Sciatic nerve (tissue), 2 donors: ENCODE measurements around the gene FOXE1. TPM values are rescaled to one million over a fixed set of nuclear protein-coding genes. Genes with fewer than 3 reads are reported as not detected.
A peak's percentile ranks its signal among the peaks of the same experiment; 100 is the strongest.

Source experiments
- ATAC-seq: fragments of 200-7000 bp; cut with Tn5 transposase; one replicate; pipeline ENCODE4 v1.9.1; 2020; ENCODE audit warnings: mild to moderate bottlenecking, moderate library complexity
- DNase-seq: peaks from one replicate; pipeline ENCODE4 v3.0.0-alpha.2; 2020; ENCODE audit warnings: low spot score
- intact Hi-C: fragments of 100-400 bp; cut with DNase I; formaldehyde crosslinking; loops from one replicate; pipeline ENCODE4 v1.14.2; 2022
- total RNA-seq: library from RNA; stranded (reverse); fragmentation: NEBNext Ultra II Directional; extraction: Animal tissue kit (Norgen Biotek cat#: 25700); gene quantifications from one replicate; pipeline ENCODE4 v1.2.1, GENCODE V29; 2021
- donor health status: DM: no; HTN: no; CAD: no.
- donor health status: DM: no; HTN: no; CAD: no.

The FOXE1 gene
- total RNA-seq, 1 donor from 2014 or later, result not detected

DNA sequence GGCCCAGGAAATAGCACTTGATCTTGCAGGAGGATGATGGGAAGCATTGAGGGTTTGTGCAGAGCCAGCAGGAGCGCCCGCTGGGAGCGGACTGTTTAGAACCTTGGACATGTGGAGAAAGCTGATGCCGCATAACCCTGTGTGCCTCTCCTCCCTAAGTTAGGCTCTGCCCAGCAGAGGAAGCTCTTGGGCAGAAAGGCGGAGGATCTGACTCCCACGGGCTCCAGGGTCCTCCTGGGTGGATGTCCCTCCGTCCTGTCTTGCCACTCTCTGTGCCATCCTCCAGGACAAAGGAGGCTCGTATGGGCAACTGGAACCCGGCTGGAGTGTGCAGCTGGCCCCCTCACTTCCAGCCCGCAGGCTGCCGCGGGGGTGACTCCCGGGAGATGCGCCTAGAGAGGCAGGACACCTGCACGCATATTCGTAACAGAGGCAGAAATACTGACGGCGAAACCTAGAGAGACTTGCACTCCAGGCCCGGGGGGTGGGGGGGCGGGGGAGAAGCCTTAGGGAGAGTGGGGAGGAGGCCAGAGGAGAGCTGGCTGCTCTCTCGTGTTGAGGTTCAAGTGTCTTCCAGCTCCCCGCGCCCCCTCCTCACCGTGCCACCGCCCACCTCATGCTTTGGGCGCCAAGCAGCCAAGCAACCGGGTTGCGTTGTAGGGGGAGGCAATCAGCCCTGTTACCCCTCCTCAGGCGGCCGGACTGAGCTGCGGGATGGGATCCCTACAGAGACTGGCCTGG is 5.4 kb upstream of the FOXE1 start:
- no peak for DNase-seq
- ATAC-seq, result no peak
- intact Hi-C loops, result no loop called here

DNA sequence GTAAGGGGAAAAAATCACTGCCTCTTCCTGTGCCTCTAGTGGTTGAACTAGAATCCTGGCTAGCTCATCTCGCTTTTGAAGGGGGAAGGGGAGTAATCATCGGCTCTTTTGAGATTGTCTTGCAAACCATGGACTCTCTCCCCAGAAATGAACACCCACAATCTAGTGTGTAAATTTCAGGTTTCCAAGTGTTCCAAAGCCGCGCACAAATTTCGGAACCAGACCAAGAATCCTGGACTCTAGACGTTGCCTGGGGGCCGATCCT is 4.9 kb upstream of the FOXE1 start:
- intact Hi-C loops, result no loop called here
- ATAC-seq (no peak), DNase-seq (no peak)

DNA sequence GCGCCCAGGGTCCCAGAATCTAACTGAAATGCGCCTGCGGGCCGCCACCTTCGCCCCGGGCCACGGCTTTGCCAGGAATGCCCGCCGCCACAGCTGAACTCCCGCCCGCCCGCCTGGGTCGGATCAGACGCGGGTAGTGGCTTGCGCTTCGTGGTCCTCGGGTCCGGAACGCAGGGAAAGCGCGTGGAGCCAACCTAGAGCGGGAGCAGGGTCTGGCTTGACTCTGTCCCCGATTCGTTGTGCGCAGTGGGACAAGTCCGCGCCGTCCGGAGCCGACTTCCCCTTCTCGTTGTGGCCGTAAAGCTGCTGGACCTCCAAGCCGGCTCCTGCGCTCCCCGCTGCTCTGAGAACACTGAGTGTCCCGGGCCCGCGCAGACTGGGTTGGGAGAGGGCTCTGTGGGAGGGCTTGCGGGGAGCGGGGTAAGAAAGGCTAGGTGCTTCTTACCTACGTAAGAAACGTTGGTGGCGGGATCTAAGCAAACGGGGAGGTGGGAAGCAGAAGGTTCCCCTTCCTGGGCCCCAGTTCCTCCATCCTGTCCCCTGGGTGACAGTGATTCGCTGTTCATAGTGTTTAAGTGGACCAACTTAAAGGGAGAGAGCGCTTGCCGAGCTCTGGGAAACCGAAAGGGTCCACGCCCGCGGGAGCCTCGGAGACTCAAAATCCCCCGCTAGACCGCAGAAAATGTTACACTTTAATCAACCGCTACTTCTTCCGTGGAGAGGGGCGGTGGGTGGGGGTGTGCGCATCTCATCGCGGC is 4.4 kb upstream of the FOXE1 start:
- ATAC-seq (peak; percentile 15), DNase-seq (no peak)
- intact Hi-C loops, result no loop called here

DNA sequence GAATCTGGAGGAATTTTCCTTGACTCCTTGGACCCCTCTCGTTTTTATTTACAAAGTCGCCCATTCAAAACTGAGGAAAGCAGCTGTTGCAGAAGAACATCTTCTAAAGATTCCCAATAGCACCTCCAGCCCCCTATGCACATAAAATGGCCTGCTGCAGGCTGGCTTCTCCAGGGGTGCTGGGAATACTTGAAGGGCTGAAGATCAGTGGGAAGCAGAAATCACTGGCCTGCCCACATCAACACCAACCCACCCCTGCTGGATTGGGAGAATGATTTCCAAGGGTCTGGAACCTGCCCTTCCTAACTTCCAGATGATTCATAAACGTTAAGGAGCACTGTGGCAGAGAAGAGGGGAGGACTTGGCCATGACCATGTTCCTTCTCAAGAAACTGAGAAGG is 3.0 kb upstream of the FOXE1 start:
- no peak for DNase-seq
- intact Hi-C loops, result no loop called here
- no peak for ATAC-seq

DNA sequence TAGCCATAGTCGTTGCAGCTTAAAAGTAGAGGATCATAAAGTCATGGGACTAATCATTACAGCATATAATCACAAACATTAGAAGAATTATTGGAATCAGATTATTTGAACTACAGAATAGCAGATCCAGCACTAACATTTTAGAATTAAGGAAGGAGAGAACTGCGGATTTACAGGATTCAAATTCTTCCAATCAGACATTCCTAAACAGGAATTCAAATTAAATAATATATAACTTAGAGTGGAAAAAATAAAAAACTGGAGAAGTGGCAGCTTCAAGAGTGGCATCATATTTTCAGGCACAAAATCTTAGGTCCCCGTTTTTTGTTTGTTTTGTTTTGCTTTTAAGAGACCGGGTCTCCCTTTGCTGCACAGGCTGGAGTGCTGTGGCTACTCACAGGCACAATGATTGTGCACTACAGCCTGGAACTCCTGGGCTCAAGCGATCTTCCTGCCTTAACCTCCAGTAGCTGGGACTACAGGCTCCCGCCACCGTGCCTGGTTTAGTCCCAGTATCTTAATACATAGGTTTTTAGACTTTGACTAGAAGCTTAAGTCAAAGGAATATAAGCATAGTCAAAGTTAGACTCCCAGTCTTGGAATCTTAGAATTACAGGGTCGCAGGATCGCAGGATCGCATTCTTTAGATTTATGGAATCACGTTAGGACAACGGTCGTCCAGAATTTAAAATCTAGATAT is 2.1 kb upstream of the FOXE1 start:
- ATAC-seq (no peak), DNase-seq (no peak)
- intact Hi-C loops, result no loop called here

DNA sequence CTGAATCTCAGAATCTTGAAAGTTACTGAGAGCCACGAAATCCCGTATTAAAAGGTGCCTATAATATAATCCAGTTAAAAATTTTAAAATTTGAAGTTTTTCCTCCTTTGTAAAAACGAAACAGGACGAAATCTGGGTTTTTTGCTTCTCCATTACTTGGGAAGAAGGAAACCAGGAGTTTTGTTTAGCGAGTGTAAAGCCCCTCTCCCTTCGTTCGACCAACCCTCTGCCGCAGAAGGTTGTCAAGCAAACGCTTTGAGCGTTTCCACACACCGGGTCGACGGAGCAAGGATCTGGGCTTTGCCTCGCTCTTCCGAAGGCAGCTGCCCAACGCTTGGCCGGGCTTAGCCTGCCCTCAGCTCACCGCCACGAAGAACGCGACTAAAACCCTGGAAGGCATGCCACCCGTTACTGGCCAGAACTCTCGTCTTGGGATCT is 1.6 kb upstream of the FOXE1 start:
- intact Hi-C loops, result no loop called here
- DNase-seq (no peak), ATAC-seq (no peak)

DNA sequence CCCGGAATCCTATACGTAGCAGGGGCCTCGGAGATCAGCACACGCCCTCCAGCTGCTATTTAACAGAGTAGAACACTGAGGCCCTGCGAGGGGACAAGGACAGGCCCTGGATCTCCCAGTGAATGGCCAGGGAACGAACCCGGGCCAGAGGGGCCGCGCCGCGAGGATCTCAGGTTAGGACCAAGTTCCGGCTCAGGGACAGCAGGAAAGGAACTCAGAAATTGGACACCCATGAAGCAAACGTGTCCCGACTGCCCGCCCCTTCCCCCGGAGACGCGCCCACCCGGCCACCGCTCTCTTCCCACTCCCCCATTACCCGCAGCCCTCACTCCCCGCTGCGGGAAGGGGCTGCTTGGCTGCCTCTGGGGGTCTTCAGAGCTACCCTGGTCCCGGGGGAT is 1.0 kb upstream of the FOXE1 start:
- DNase-seq (no peak), ATAC-seq (no peak)
- intact Hi-C loops, result no loop called here

DNA sequence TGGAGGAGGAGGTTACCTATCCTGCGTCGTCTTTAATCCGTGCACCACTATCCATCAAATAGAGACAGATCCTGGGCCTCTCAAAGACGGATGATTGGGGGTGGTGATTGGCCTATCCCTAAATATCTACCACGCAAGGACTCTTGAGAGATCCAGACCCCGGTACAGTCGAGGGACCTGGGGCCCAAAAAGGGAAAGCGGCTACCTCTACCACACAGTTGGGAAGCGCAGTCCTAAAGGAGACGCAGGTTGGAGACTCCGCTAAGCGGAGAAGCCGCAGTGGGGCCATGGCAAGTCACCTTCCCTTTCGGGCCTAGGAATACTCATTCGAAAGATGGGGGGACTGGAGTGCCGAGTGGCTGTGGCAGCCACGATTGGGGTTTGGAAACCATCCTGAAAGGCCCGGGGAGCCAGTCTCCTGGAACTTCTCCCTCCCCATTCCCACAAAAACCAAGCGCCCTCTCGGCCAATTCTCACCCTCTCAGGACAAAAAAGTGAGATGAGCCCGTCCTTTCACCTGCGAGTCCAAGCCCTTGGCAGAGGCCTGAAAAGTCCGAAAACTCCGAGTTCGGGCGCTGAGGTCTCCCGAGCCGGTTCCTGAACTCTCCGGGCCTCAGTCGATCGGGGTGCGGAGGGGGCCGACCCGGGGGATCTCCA is 499 bp upstream of the FOXE1 start:
- DNase-seq, result no peak
- ATAC-seq, result no peak
- intact Hi-C loops, result no loop called here

DNA sequence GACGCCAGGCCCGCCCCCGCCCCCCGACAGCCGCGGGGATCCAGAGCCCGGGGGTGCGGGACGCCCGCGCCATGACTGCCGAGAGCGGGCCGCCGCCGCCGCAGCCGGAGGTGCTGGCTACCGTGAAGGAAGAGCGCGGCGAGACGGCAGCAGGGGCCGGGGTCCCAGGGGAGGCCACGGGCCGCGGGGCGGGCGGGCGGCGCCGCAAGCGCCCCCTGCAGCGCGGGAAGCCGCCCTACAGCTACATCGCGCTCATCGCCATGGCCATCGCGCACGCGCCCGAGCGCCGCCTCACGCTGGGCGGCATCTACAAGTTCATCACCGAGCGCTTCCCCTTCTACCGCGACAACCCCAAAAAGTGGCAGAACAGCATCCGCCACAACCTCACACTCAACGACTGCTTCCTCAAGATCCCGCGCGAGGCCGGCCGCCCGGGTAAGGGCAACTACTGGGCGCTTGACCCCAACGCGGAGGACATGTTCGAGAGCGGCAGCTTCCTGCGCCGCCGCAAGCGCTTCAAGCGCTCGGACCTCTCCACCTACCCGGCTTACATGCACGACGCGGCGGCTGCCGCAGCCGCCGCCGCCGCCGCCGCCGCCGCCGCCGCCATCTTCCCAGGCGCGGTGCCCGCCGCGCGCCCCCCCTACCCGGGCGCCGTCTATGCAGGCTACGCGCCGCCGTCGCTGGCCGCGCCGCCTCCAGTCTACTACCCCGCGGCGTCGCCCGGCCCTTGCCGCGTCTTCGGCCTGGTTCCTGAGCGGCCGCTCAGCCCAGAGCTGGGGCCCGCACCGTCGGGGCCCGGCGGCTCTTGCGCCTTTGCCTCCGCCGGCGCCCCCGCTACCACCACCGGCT is 1.0 kb downstream of the FOXE1 start:
- ATAC-seq, result no peak

DNA sequence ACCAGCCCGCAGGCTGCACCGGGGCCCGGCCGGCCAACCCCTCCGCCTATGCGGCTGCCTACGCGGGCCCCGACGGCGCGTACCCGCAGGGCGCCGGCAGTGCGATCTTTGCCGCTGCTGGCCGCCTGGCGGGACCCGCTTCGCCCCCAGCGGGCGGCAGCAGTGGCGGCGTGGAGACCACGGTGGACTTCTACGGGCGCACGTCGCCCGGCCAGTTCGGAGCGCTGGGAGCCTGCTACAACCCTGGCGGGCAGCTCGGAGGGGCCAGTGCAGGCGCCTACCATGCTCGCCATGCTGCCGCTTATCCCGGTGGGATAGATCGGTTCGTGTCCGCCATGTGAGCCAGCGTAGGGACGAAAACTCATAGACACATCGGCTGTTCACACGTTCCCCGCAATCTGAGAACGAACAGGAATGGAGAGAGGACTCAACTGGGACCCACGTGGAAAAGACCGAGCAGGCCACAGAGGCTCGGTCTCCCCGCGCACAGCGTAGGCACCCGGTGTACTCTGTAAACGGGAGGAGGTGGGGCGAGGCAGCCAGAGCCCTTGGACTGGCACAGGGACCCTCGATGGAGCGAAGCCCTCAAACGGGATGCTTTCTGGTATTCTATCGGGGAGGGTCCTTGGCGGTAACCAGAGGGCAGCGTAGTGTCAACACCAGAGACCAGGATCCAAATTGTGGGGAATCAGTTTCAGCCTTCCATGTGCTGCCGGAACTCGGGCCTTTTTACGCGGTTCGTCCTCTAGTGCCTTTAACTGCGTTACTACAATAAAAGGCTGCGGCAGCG is 1.9 kb downstream of the FOXE1 start:
- DNase-seq (no peak), ATAC-seq (no peak)
- intact Hi-C loops, result no loop called here

More for the DNA sequence above, 1.0 kb downstream of the FOXE1 start:
- DNase-seq, result no peak
- intact Hi-C loops, result no loop called here

DNA sequence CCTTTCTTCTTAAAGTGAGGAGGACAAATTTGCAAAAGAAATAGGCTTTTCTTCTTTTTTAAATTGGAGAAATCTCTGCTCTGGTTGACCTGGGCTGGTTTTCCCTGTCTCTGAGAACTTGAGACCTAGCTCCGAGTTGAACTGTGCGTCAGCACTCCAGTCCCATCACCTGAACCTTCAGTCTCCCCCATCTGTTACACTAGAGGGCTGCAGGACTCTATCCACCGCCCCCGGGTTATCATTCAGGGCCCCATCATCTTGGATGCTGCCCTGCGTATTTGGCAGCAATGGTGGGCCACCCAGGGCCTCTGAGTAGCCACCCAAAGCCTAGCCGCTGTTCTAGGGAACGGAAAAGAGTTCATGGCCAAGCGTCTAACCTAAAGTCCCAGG is 2.5 kb downstream of the FOXE1 start:
- no peak for DNase-seq
- intact Hi-C loops, result no loop called here
- ATAC-seq, result no peak

DNA sequence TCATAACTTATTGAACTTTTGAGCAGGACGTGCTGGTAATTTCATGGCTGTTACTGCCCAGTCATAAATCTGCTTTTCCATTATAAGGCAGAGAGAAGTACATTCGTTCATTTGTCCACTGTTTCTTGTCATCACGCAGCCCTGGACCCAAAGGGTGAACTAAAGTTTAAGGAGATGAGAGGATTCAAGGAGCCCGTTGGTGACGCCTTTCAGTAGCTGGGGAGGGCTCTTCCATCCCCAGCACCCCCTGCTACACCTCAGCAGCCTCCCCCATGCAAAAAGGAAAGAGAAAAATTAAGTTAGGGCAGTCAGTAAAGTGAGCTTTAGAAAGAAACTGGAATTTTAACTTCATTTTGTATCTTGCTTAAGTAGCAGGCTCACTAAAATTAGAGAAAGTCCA is 2.9 kb downstream of the FOXE1 start:
- intact Hi-C loops, result no loop called here
- DNase-seq (no peak), ATAC-seq (no peak)

DNA sequence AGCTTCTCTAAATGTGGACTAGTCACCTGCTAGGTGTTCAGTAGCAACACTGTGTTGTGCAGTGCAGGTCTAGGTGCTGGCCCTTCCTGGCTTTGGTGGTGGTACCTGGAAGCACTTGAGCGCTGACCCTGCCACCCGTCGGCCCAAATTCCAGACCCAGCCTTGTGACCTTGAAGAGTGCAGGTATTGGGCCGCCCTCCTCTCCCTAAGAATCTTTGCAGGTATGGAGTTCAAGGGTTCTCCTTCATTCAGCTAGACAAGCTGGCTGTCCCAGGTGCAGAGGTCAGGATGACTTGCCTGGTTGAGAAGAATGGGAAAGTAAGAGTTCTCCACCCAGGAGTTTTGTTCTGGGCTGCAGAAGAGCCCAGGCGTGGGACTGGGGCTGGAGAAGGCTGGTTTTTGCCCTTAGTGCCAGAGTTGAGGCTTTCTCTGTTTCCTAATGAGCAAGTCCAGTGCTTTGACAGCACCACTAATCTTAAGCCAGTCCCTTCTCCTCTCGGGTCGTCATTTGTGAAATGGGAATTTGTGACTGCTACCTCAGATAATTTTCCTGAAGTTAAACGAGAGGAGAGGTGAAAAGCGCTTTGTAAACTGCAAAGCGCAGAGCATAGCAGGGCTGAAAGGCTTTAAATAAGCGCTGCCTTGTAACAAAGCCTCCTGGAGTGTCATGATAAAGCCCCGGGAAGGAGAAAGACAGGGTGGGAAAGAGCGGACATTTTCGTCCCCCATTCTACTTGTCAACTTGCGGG is 4.0 kb downstream of the FOXE1 start:
- intact Hi-C loops, result no loop called here
- no peak for DNase-seq
- ATAC-seq, result no peak

DNA sequence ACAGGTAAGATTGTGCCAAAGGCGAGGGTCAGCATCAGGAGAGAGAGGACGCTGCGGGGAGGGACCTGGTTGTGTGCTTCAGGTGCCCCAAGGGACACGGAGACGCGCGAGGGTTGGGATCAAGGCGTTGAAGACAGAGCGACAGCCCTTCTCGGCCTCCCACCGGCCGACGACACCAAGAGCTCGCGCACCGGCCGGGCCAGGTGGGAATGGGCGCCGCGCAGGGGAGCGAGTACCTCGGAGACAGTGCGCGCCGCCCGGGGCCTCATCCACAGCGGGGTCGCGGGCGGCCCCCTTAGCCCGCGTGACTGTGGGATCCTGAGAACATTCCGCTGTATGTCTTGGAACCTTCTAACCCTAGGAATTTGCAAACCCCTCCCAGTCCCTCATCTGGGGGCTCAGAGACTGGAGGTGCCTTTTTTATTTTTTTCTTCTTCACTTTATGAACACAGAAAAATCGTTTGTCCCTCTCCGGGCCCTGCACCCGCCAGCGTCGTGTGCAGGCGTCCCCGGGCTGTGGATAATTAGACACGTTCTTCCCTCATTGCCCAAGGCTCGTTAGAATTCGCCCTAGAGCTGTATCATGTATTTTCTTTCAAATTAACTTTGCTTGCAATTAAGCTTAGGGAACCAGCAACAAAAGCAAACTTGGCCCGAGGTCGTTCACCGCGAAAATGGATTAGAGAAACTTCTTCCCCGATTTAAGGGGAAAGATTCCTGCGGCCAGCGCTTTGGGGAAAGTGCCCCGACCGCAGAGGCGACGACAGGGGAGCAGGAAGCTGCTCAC is 4.8 kb downstream of the FOXE1 start:
- ATAC-seq, result no peak
- intact Hi-C loops, result no loop called here

DNA sequence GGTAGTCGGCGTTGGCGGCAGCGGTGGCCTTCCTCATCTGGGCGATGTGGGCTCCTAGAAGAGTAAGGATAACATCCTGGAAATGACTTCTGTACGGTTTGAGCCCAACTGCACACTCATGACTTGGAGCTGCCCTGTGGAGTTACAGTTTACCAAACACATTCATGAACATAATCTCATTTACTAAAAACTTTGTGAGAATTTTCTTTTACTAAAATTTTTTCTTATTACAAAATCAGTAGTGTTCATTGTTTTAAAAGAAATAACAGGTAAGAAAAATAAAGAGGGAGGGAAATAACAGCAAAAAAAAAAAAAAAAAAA is 5.3 kb downstream of the FOXE1 start:
- intact Hi-C loops, result no loop called here
- ATAC-seq, result no peak
- no peak for DNase-seq

More for the DNA sequence above, 4.8 kb downstream of the FOXE1 start:
- DNase-seq, result no peak

DNA sequence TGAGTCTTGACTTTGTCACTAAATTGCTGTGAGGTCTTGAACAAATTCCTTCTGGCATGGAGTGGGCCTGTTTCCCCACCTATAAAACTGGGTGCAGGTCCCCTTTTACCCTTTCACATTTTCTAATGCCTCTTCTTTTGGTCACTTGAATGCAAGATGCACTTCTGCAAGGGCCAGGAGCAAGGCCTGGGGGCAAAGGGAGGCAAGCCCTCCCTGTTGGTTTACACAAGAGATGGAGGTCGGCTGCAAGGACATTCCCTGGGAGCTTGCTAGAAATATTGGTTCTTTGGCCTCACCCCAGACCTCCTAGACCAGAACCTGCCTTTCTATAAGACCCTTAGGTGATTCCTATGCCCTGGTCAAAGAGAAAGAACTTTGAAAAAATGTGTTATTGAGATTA is 5.8 kb downstream of the FOXE1 start:
- intact Hi-C loops, result no loop called here
- ATAC-seq, result no peak
- no peak for DNase-seq

DNA sequence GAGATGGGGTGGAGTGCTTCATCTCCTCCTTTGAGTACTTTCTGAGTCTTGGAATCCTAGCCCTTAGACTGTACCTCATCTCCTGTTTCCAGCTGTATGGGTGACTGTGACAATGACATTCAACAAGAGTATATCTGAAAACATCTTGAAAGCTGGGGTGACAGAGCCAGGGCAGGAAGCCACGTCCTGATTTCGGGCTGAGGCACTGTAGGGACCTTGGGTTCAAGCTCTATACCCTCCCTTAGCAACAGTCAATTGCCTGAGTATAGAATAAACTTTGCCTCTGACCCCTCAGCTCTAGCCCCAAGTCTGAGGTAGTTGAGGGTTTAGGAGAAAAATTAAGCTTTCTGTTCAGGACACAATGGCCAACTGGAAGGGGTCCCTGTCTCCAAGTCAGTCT is 6.3 kb downstream of the FOXE1 start:
- intact Hi-C loops, result no loop called here
- DNase-seq (no peak), ATAC-seq (no peak)
